Hematopoietic multipotent progenitor cell (in vitro differentiated cells): ENCODE results near the gene SPIRE2. TPM values are rescaled to one million over a fixed set of nuclear protein-coding genes. Genes with fewer than 3 reads are reported as not detected.
A peak's percentile ranks its signal among the peaks of the same experiment; 100 is the strongest.
"Not testable (repeated sequence)": the region's sequence is repeated elsewhere in the genome, so short reads cannot be mapped to it uniquely, and the experiment has no call there.

Source experiments
- DNase-seq, 3 donors: peaks; one replicate each; pipeline ENCODE4 v3.0.0-alpha.2; 2011 to 2015; ENCODE audit warnings: low read depth in 2 of 3, low spot score in 2 of 3
- total RNA-seq: library from RNA; depleted of rRNA; stranded (reverse); fragments of >200 nt; gene quantifications from one replicate; pipeline ENCODE4 v1.2.3, GENCODE V29; 2012

Gene SPIRE2
- total RNA-seq, 1 donor, result 0.54 TPM

GRCh38 chr16:89836484-89836883 lies 8.2 kb downstream of the SPIRE2 start:
- not testable (repeated sequence) for DNase-seq

GRCh38 chr16:89837014-89837546 lies 8.8 kb downstream of the SPIRE2 start:
- DNase-seq, result no peak

DNA sequence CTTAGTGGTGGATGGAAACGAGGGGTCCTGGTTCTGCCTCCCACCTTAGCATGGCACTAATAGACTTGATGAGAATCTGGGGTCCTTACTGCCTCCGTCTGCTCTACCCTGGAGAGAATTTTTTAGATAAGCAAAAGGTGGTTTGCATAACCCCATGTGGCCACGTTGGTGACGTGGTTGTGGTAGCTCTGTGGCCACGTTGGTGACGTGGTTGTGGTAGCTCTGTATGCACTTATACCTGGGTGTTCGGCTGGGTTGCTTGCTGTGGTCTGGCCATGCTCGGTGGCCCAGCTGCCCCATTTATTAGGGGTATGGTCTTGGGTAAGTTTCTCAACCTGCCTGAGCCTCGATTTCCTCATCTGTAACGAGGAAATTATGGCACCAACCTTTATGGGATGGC lies 13.0 kb downstream of the SPIRE2 start:
- DNase-seq, result no peak

GRCh38 chr16:89842471-89843408 lies 14.5 kb downstream of the SPIRE2 start:
- DNase-seq, result no peak

DNA sequence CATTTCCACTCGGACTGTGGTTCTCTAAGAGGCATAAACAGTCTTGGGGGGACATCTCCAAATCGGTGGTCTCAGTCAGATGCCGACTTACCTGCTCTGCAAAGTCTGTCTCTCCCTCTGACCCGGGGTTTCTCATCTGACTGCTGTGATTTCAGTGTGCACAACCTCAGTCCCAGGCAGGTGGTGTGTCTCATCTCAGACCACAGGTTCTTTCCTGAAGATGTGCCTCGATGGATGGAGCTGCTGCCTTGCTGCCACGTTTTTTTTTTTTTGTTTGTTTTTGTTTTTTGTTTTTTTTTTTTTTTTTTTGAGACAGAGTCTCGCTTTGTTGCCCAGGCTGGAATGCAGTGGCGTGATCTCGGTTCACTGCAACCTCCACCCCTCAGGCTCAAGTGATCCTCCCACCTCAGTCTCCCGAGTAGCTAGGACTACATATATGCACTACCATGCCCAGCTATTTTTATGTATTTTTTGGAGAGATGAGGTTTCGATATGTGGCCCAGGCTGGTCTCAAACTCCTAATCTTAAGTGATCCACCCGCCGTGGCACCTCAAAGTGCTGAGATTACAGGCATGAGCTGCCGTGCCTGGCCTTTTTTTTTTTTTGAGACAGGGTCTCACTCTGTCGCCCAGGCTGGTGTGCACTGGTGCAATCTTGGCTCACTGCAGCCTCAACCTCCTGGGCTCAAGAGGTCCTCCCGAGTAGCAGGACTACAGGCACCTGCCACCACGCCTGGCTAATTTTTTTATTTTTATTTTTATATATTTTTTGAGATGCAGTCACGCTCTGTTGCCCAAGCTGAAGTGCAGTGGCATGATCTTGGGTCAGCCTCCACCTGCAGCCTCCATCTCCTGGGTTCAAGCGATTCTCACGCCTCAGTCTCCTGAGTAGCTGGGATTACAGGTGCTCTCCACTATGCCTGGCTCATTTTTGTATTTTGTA lies 15.4 kb downstream of the SPIRE2 start:
- DNase-seq, result no peak

DNA sequence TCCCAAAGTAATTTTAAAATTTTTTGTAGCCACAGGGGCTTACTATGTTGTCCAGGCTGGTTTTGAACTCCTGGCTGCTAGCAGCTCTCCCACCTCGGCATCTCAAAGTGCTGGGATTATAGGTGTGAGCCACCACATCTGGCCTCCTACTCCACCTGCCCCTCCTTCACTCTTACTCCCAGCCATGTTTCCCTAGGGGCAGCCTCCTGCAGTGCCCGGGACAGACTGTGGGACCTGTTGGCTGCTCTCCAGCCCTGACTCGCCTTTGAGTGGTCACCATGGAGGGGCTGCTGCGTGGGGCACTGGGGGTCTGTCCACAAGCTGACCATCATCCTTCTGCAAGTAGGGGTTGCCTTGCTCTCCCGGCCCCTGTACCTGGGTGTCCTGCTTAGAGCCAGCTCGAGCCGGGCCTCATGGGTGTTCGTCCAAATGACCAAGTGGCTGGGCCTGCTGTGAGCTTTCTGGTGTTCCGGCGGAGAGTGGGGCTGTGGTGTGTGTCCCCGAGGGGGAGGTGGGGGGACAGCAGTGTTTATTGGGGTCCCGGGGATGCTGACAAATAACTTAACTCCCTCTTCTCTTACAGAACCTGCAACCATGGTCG lies 16.6 kb downstream of the SPIRE2 start:
- DNase-seq, result no peak

GRCh38 chr16:89845417-89845816 lies 17.1 kb downstream of the SPIRE2 start:
- peak in 1 of 3 donors; percentile 41 for DNase-seq

DNA sequence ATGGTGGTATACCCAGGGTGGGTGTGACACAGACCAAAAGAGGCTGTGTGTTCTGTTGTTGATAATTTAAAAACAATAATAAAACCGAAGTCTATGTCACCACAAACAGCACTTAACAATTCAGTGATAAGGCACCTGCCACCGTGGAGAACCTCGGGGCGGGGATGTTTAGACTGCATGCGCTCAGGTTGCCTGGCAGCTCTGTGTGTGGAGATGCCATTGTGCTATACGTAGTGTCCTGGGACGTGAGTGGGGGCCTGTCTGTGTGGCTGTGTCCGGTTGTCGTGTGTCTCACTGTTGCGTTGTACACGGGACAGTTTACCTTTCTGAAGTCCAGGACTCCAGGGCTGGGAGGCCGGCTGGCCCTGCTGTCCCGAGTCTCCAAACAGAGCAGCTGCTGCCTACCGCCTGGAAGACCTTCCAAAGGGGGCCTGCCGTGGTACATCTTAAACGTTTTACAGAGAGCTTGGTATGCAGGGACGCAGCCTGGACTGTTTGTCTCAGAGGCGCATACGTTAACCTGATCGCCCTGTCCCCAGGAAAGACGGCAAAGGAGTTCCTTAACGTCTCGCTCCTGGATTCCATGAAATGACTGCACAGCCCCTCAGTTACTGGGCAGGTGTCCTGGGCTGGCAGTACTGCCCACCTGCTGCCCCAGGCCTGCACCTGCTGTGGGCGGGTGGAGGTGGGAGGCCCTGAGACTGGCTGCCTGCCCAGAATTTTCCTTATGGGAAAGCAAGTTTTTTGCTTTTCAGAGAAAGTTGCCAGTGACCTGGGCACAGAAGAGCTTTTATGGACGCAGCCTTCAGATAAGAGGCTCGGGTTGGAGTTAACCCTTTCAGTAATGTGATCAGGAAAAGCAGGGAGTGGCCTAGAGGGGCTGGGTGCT lies 19.0 kb downstream of the SPIRE2 start:
- DNase-seq, result no peak

DNA sequence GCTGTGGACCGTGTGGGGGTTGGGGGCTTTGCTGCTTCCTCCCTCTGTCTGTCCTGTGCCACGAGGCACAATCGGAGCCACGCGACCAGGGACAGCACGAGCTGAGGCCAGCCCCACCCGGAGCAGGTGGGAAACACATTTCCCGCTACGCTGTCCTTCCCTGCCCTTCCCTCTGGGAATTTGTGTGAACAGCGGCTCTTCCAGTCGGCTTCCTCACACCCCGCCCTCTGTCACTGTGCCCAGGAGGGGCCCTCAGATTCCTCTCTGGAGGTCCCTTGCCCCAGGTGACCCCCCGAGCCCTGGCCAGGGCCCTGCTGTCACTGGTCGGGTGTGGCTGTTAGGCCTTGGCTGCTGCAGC lies 19.6 kb downstream of the SPIRE2 start:
- DNase-seq, result no peak

- no peak for DNase-seq
These were observed 20.7 kb downstream of the SPIRE2 start for GRCh38 chr16:89848974-89849373.

DNA sequence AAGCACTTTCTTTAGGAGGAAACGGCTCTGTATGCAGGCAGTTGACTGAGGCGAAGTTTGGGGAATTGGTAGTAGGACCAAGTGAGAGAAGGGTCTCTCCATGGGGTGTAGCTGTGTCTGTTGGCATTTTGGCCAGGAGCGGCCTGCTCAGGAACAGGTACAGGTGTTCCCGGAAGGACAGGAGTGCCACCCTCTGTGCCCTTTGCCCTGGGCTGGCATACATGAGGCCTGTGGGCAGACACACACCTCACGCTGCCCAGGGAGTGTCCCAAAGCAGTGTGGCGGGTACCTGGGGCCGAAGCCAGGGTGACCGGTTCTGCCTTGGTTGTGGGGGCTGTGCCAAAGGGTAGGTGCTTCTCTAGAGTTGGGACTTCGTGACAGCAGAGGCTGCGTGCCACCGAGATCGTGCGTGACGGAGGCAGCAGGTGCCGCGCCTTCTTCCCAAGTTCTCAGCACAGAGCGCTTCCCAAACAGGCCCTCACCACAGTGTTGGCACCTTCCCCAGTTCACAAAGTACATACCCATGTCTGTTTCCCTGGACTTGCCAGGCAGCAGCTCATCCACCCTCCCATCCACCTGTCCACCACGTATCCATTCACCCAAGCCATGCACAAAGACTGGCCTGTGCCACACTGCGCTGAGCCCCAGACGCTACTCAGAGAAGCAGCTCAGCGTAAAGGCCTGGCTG lies 25.2 kb downstream of the SPIRE2 start:
- no peak for DNase-seq

- DNase-seq, result no peak
These were observed 27.1 kb downstream of the SPIRE2 start for GRCh38 chr16:89855301-89855945.

- no peak for DNase-seq
These were observed 27.7 kb downstream of the SPIRE2 start for GRCh38 chr16:89855986-89856385.

GRCh38 chr16:89858973-89859614 lies 30.8 kb downstream of the SPIRE2 start:
- DNase-seq, result no peak

- no peak for DNase-seq
These were observed 31.3 kb downstream of the SPIRE2 start for GRCh38 chr16:89859615-89860007.

DNA sequence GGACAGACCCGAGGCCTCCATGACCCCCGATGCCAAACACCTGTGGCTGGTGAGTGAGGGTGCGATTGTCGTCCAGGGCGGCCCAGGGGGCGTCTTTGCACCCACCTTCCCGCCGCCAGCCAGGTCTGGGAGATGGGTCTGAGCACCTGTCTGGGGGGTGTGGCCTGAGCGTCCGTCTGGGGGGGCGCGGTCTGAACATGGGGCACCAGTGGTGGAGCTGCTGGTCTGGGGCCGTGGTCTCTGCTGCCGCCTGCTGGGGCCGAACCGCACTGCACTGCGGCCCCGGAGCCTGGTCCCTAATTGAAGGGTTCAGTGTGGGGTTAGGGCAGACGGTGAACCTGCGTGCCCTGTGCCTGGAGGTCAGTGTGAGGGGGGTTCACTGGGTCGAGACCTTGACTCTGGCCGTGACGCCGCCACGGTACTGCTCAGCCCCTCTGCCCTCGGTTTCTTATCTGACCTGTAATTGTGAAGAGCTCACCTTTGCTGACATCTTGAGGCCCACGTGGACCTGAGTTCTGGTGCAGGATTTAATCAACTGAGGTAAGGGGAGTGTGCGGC lies 32.6 kb downstream of the SPIRE2 start:
- peak; percentile 53 to 65 (median 58) for DNase-seq

GRCh38 chr16:89861648-89862047 lies 33.4 kb downstream of the SPIRE2 start:
- DNase-seq, result no peak

DNA sequence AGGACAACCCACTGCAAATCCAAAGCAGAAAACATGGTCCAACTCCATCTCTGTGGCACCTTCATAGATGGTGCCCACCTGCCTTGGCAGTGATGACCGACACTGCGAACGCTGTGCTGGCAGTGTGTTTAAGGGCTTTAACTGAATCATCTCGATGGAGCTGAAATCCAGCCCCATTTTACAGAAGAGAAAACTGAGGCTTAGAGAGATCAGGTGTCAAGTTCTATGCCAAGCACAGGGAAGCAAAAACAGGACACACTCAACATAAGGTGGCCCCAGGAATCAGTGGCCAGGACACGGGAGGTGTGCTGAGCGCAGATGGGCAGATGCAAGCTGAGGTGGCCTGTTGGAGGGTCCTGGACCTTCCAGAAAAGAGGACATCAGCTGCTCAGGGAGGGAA lies 34.5 kb downstream of the SPIRE2 start:
- DNase-seq, result no peak
